WTC11 (cell line): ENCODE measurements around the gene ELMO3. TPM values are rescaled to one million over a fixed set of nuclear protein-coding genes. Genes with fewer than 3 reads are reported as not detected.

ENCODE experiments used
- ATAC-seq: fragments of 200-7000 bp; cut with Tn5 transposase; 2 replicates; pipeline ENCODE4 v1.10.0; 2021; ENCODE audit warnings: mild to moderate bottlenecking, moderate library complexity
- CTCF ChIA-PET: fragments of 300-600 bp; sonication (Branson Sonifier 250); formaldehyde crosslinking; loops from one replicate; lab custom pipeline; 2021; ENCODE audit warnings: antibody characterized with exemption; lab: Charles Lee
- POLR2A ChIA-PET: fragments of 350-600 bp; sonication (Branson Sonifier 250); formaldehyde crosslinking; loops from one replicate; lab custom pipeline; 2021; ENCODE audit warnings: antibody characterized with exemption; lab: Charles Lee
- DNase-seq: peaks from one replicate; pipeline ENCODE4 v3.0.0; 2021; ENCODE audit warnings: low spot score
- H3K27ac Mint-ChIP-seq: 2 replicates; pipeline ENCODE4 v1.8.0; 2021; ENCODE audit warnings: mixed read lengths
- H3K27me3 Mint-ChIP-seq: 2 replicates; pipeline ENCODE4 v1.8.0; 2021; ENCODE audit warnings: low read depth, mild to moderate bottlenecking, moderate library complexity, mixed read lengths
- H3K36me3 Mint-ChIP-seq: 2 replicates; pipeline ENCODE4 v1.8.0; 2021; ENCODE audit warnings: mixed read lengths
- H3K4me1 Mint-ChIP-seq: 2 replicates; pipeline ENCODE4 v1.8.0; 2022; ENCODE audit warnings: mixed read lengths
- H3K4me3 Mint-ChIP-seq: 2 replicates; pipeline ENCODE4 v1.8.0; 2021; ENCODE audit warnings: mild to moderate bottlenecking, moderate library complexity, mixed read lengths
- H3K9me3 Mint-ChIP-seq: 2 replicates; pipeline ENCODE4 v1.8.0; 2021; ENCODE audit warnings: mixed read lengths
- CBFB ChIP-seq: sonication (generic); formaldehyde crosslinking; IDR thresholded peaks from 2 replicates; pipeline ENCODE4 v1.8.1; 2022; ENCODE audit warnings: mild to moderate bottlenecking, low read depth, missing genetic modification reagents
- CREM ChIP-seq: sonication (generic); formaldehyde crosslinking; IDR thresholded peaks from 2 replicates; pipeline ENCODE4 v1.8.1; 2022; ENCODE audit warnings: mild to moderate bottlenecking, missing genetic modification reagents, moderate library complexity
- FOXK1 ChIP-seq: sonication (generic); formaldehyde crosslinking; IDR thresholded peaks from 2 replicates; pipeline ENCODE4 v1.8.0; 2022; ENCODE audit warnings: mild to moderate bottlenecking, moderate library complexity, missing genetic modification reagents
- FOXP1 ChIP-seq: sonication (generic); formaldehyde crosslinking; IDR thresholded peaks from 2 replicates; pipeline ENCODE4 v1.8.0; 2022; ENCODE audit warnings: missing genetic modification reagents, mild to moderate bottlenecking, moderate library complexity, borderline replicate concordance
- GABPB1 ChIP-seq: sonication (generic); formaldehyde crosslinking; IDR thresholded peaks from 2 replicates; pipeline ENCODE4 v1.8.1; 2023; ENCODE audit warnings: mild to moderate bottlenecking, missing genetic modification reagents
- GTF2I ChIP-seq: fragments of 250-450 bp; sonication (Bioruptor Pico); conservative IDR thresholded peaks from 2 replicates; pipeline ENCODE4 v1.4.0; 2021; ENCODE audit warnings: mild to moderate bottlenecking
- NR2C2 ChIP-seq: sonication (generic); formaldehyde crosslinking; IDR thresholded peaks from 2 replicates; pipeline ENCODE4 v1.8.0; 2022; ENCODE audit warnings: mild to moderate bottlenecking, missing genetic modification reagents
- PRRX2 ChIP-seq: fragments of 250-450 bp; sonication (Bioruptor Pico); IDR thresholded peaks from 2 replicates; pipeline ENCODE4 v1.8.0; 2021; ENCODE audit warnings: mild to moderate bottlenecking
- RELA ChIP-seq: sonication (generic); formaldehyde crosslinking; IDR thresholded peaks from 2 replicates; pipeline ENCODE4 v1.8.1; 2022; ENCODE audit warnings: missing genetic modification reagents, mild to moderate bottlenecking, borderline replicate concordance
- SP1 ChIP-seq: sonication (generic); formaldehyde crosslinking; conservative IDR thresholded peaks from 2 replicates; pipeline ENCODE4 v1.8.1; 2022; ENCODE audit warnings: missing genetic modification reagents
- TEAD1 ChIP-seq: sonication (generic); formaldehyde crosslinking; IDR thresholded peaks from 2 replicates; pipeline ENCODE4 v1.8.0; 2022; ENCODE audit warnings: mild to moderate bottlenecking, missing genetic modification reagents
- ZBTB21 ChIP-seq: sonication (generic); formaldehyde crosslinking; IDR thresholded peaks from 2 replicates; pipeline ENCODE4 v1.8.1; 2023; ENCODE audit warnings: mild to moderate bottlenecking, missing genetic modification reagents, borderline replicate concordance
- ZNF396 ChIP-seq: fragments of 250-450 bp; sonication (Bioruptor Pico); IDR thresholded peaks from 2 replicates; pipeline ENCODE4 v1.8.0; 2021; ENCODE audit warnings: mild to moderate bottlenecking, moderate library complexity, borderline replicate concordance
- ZNF416 ChIP-seq: fragments of 250-450 bp; sonication (Bioruptor Pico); IDR thresholded peaks from 2 replicates; pipeline ENCODE4 v1.9.0; 2021; ENCODE audit warnings: mild to moderate bottlenecking, inconsistent platforms
- total RNA-seq: library from RNA; stranded (reverse); gene quantifications from 3 replicates; pipeline ENCODE4 v1.2.3, GENCODE V29; 2021
- TF ChIP-seq, protein P1 (sequence below): sonication (generic); formaldehyde crosslinking; IDR thresholded peaks from 2 replicates; pipeline ENCODE4 v1.8.1; 2023; ENCODE audit warnings: mild to moderate bottlenecking, missing genetic modification reagents
- TF ChIP-seq, protein P2 (sequence below): sonication (generic); formaldehyde crosslinking; IDR thresholded peaks from 2 replicates; pipeline ENCODE4 v1.8.0; 2022; ENCODE audit warnings: mild to moderate bottlenecking, missing genetic modification reagents
- TF ChIP-seq, protein P3 (sequence below): sonication (generic); formaldehyde crosslinking; IDR thresholded peaks from 2 replicates; pipeline ENCODE4 v1.8.1; 2022; ENCODE audit warnings: mild to moderate bottlenecking, moderate library complexity, missing genetic modification reagents
- TF ChIP-seq, protein P4 (sequence below): fragments of 250-450 bp; sonication (Bioruptor Pico); IDR thresholded peaks from 2 replicates; pipeline ENCODE4 v1.8.0; 2021; ENCODE audit warnings: mild to moderate bottlenecking
- TF ChIP-seq, protein P5 (sequence below): fragments of 200-600 bp; IDR thresholded peaks from 2 replicates; pipeline ENCODE4 v1.8.0; 2022; ENCODE audit warnings: antibody characterized with exemption
- TF ChIP-seq, protein P6 (sequence below): sonication (generic); formaldehyde crosslinking; IDR thresholded peaks from 2 replicates; pipeline ENCODE4 v1.8.1; 2022; ENCODE audit warnings: low read depth, mild to moderate bottlenecking, moderate library complexity, missing genetic modification reagents, borderline replicate concordance

Gene ELMO3
- total RNA-seq, 1 experiment from 2014 or later = 13.6 TPM

DNA sequence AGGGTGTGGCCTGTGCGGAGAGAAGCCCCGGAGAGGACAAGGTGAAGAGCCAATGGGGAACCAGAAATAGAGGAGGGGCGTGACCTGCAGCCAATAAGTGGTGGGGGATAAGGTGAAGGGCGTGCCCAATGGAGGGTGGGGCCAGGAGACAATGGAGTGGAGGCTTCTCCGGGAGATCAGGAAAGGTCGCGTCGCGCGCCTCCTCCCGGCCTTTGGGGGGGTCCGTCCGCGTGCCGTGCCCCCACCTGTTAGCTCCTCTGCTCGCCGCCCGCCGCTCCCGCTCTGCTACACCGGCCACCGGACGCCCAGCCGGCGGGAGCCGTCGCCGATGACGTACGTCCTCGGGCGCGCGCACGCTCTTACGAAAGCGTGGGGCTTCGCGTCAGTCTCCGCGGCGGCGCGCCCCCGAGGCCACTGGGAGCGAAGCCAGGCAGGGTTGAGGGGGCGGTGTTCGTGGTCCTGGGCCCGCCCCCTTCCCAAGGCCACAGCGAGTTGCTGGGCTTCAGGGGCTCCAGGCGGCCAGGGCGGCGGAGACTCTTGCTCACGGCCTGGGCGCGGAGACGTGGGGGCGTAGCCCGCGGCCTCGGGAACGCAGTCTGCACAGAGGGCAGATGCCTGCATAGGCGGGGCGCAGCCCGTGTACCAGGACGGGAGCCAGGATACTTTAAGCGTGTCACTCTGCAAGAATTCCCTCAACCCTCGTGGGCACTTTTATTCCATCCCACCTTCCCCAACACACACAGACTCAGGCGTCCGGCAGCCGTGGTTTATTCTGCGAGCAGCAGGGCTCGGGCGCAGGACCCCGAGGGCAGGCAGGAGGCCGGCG is 15.1 kb upstream of the ELMO3 start, which contains the start of gene MATCAP1 (continued):
- TF ChIP-seq, protein P1, sequence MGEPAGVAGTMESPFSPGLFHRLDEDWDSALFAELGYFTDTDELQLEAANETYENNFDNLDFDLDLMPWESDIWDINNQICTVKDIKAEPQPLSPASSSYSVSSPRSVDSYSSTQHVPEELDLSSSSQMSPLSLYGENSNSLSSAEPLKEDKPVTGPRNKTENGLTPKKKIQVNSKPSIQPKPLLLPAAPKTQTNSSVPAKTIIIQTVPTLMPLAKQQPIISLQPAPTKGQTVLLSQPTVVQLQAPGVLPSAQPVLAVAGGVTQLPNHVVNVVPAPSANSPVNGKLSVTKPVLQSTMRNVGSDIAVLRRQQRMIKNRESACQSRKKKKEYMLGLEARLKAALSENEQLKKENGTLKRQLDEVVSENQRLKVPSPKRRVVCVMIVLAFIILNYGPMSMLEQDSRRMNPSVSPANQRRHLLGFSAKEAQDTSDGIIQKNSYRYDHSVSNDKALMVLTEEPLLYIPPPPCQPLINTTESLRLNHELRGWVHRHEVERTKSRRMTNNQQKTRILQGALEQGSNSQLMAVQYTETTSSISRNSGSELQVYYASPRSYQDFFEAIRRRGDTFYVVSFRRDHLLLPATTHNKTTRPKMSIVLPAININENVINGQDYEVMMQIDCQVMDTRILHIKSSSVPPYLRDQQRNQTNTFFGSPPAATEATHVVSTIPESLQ (CRISPR knock-in tag) = no peak
- TF ChIP-seq, protein P2, sequence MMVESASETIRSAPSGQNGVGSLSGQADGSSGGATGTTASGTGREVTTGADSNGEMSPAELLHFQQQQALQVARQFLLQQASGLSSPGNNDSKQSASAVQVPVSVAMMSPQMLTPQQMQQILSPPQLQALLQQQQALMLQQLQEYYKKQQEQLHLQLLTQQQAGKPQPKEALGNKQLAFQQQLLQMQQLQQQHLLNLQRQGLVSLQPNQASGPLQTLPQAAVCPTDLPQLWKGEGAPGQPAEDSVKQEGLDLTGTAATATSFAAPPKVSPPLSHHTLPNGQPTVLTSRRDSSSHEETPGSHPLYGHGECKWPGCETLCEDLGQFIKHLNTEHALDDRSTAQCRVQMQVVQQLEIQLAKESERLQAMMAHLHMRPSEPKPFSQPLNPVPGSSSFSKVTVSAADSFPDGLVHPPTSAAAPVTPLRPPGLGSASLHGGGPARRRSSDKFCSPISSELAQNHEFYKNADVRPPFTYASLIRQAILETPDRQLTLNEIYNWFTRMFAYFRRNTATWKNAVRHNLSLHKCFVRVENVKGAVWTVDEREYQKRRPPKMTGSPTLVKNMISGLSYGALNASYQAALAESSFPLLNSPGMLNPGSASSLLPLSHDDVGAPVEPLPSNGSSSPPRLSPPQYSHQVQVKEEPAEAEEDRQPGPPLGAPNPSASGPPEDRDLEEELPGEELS (CRISPR knock-in tag) = peak; percentile 85
- no peak for TF ChIP-seq ZNF396 (CRISPR knock-in tag)
- TF ChIP-seq FOXK1 (CRISPR knock-in tag) = peak; percentile 54
- no peak for TF ChIP-seq NR2C2
- TF ChIP-seq TEAD1 (CRISPR knock-in tag) = 0 out of 2 replicates have a peak, but pooled peaks have one; percentile 13
- no peak for TF ChIP-seq PRRX2
- TF ChIP-seq RELA (CRISPR knock-in tag) = 0 out of 2 replicates have a peak, but pooled peaks have one; percentile 40
- TF ChIP-seq ZNF416 (CRISPR knock-in tag) = peak; percentile 73; the same call in 1 of the 2 replicates
- TF ChIP-seq CREM (CRISPR knock-in tag) = peak; percentile 85
- peak; percentile 91; the same call in 1 of the 2 replicates for TF ChIP-seq ZBTB21 (CRISPR knock-in tag)
- TF ChIP-seq CBFB (CRISPR knock-in tag) = no peak
- no peak for TF ChIP-seq GTF2I
- peak; percentile 73 for TF ChIP-seq GABPB1
- TF ChIP-seq, protein P3, sequence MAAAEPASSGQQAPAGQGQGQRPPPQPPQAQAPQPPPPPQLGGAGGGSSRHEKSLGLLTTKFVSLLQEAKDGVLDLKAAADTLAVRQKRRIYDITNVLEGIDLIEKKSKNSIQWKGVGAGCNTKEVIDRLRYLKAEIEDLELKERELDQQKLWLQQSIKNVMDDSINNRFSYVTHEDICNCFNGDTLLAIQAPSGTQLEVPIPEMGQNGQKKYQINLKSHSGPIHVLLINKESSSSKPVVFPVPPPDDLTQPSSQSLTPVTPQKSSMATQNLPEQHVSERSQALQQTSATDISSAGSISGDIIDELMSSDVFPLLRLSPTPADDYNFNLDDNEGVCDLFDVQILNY (CRISPR knock-in tag) = peak; percentile 39; the same call in 1 of the 2 replicates
- peak; percentile 91 for TF ChIP-seq SP1 (CRISPR knock-in tag)

DNA sequence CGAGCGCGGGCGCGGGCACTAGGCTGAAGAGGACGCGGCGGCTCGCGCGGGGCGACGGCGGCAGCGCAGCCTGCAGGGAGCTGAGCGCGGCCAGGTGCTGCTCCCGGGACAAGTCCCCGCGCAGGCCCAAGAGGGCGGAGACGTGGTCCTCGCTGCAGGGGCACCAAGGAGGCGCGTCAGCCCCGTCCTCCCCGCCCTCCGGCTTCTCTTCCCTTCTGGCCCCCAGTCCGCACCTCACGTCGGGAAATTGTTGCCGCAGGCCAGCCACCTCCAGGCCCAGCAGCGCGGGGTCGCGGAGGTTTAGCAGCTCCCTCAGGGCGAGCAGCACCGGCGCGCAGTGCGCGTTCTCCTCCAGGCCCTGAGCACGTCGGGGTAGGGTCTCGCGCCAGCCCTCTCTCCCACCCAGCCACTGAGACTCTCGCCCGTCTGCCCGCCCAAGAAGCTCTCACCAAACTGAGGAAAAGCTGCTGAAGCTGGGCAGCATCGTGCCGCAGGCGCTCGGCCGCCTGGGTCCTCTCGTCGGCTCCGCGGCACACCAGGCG is 14.4 kb upstream of the ELMO3 start:
- Mint-ChIP-seq H3K36me3 (no peaks in the 10 kb centered on the region), H3K4me1 (peaks cover 17% of the 10 kb centered on the region), H3K27me3 (peaks cover 29% of the 10 kb centered on the region), H3K9me3 (no peaks in the 10 kb centered on the region), H3K4me3 (peak overlapping the region; percentile 82), H3K27ac (no peak overlapping the region)
- DNase-seq (peak; percentile 45), ATAC-seq (no peak)
- POLR2A ChIA-PET = interaction anchor here (1.2 to 2.1 kb wide), 5 partner anchors 9 to 34 kb away, joined by 3 to 8 read pairs (median 6); partner anchors contain the start of genes B3GNT9 and NOL3
- CTCF ChIA-PET = interaction anchor here (0.5 to 4.4 kb wide), 34 partner anchors 10 to 910 kb away, joined by 3 to 88 read pairs (median 5); partner anchors contain the start of genes B3GNT9, CES3, ELMO3 and FBXL8
- TF ChIP-seq, protein P4, sequence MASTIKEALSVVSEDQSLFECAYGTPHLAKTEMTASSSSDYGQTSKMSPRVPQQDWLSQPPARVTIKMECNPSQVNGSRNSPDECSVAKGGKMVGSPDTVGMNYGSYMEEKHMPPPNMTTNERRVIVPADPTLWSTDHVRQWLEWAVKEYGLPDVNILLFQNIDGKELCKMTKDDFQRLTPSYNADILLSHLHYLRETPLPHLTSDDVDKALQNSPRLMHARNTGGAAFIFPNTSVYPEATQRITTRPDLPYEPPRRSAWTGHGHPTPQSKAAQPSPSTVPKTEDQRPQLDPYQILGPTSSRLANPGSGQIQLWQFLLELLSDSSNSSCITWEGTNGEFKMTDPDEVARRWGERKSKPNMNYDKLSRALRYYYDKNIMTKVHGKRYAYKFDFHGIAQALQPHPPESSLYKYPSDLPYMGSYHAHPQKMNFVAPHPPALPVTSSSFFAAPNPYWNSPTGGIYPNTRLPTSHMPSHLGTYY (CRISPR knock-in tag) = no peak
- 0 out of 2 replicates have a peak, but pooled peaks have one; percentile 32 for TF ChIP-seq FOXP1
- TF ChIP-seq, protein P5, sequence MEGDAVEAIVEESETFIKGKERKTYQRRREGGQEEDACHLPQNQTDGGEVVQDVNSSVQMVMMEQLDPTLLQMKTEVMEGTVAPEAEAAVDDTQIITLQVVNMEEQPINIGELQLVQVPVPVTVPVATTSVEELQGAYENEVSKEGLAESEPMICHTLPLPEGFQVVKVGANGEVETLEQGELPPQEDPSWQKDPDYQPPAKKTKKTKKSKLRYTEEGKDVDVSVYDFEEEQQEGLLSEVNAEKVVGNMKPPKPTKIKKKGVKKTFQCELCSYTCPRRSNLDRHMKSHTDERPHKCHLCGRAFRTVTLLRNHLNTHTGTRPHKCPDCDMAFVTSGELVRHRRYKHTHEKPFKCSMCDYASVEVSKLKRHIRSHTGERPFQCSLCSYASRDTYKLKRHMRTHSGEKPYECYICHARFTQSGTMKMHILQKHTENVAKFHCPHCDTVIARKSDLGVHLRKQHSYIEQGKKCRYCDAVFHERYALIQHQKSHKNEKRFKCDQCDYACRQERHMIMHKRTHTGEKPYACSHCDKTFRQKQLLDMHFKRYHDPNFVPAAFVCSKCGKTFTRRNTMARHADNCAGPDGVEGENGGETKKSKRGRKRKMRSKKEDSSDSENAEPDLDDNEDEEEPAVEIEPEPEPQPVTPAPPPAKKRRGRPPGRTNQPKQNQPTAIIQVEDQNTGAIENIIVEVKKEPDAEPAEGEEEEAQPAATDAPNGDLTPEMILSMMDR = no peak
- TF ChIP-seq, protein P6, sequence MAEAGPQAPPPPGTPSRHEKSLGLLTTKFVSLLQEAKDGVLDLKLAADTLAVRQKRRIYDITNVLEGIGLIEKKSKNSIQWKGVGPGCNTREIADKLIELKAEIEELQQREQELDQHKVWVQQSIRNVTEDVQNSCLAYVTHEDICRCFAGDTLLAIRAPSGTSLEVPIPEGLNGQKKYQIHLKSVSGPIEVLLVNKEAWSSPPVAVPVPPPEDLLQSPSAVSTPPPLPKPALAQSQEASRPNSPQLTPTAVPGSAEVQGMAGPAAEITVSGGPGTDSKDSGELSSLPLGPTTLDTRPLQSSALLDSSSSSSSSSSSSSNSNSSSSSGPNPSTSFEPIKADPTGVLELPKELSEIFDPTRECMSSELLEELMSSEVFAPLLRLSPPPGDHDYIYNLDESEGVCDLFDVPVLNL (CRISPR knock-in tag) = no peak
